Measurements from ENCODE around the gene NOG. TPM values are rescaled to one million over a fixed set of nuclear protein-coding genes. Genes with fewer than 3 reads are reported as not detected.

Gene NOG
- total and polyA plus RNA-seq, 5 donors = 0.14 to 1.1 (median 0.34) TPM

DNA sequence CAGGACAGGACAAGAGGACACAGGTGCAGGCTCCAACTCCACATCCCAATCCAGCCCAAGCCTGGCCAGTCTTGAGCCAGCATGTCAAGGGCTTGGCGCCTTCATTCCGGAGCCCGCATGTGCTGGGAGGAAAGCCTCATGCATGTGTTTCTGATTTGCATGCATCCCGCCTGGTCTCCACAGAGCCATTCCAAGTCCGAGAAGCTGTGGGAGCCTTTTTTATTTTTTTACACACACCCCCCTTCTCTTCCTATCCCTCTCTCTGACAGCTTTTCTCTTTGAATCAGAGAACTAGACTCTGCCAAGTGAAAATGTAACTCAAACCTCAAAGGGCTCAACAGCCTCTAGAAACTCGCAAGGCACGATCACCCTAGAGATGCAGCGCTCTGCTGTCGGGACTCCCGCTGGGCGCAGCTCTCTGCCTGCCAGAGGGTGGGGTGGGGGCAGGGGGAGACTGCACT, 45.1 kb downstream of the NOG start:
- WGBS = 55% methylated on average over 11 of the region's 11 CpGs
- H3K9me3 ChIP-seq (ENCODE audit: control insufficient read depth, low read length) = no peaks in the 10 kb centered on the region

DNA sequence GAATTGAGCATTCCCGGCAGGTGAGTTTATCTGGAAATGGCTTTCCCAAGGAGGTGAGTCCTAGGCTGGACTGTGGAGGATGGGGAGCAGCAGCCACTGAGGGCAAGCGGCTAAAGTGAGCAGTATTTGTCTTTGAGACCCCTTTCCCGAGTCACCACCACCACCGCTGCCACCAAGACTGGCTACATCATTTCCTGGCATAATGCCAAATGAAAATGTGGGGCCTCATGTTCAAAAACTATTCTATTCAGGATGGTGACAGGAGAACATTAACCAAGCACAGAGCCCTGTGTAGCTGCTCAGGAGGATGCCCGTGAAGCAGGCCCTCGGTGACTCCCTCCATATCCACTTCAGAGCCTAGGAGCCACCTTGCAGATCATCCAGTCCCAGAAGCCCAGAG, 46.0 kb downstream of the NOG start:
- intact Hi-C loops (cut with DNase I) = no loop called here
- 71% methylated on average over 6 of the region's 6 CpGs for WGBS
- ATAC-seq (no peak), DNase-seq (no peak)
- H3K9me3 ChIP-seq (ENCODE audit: control insufficient read depth, low read length) = no peaks in the 10 kb centered on the region
- peaks cover 5% of the 10 kb centered on the region for H3K27me3 ChIP-seq (ENCODE audit: control insufficient read depth, insufficient read depth)
- no peak overlapping the region for H3K4me3 ChIP-seq (ENCODE audit: low read length)
- H3K27ac ChIP-seq (ENCODE audit: low read length) = no peak overlapping the region
- H3K4me1 ChIP-seq (ENCODE audit: control insufficient read depth, insufficient read depth, low read length) = no peaks in the 10 kb centered on the region

More for the DNA sequence above, 45.1 kb downstream of the NOG start:
- intact Hi-C loops (cut with DNase I) = no loop called here
- no peak for DNase-seq
- ATAC-seq = no peak
- H3K4me1 ChIP-seq (ENCODE audit: control insufficient read depth, insufficient read depth, low read length) = no peaks in the 10 kb centered on the region
- no peak overlapping the region for H3K27ac ChIP-seq (ENCODE audit: low read length)
- no peak overlapping the region for H3K4me3 ChIP-seq (ENCODE audit: low read length)
- peaks cover 5% of the 10 kb centered on the region for H3K27me3 ChIP-seq (ENCODE audit: control insufficient read depth, insufficient read depth)

DNA sequence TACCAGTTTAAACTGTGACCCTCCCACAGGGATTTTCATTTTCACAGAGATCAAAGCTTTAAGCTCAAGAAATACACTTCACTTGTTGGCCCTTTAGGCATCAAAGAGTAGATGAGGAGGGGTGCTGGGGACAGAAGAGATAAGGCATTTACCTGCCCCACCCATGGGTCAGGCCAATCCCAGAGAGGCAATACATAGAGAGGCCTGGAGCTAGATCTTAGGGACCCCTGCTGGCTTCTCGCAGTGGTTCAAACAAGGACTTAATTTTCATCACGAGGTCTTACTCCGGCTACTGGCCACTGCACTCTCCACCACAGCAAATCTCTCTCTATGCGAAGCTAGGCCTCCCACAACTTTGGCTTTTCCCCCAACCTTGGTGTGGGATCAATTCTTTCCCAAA, 46.6 kb downstream of the NOG start:
- 70% methylated on average over 4 of the region's 4 CpGs for WGBS
- Histone ChIP-seq H3K4me1 (ENCODE audit: control insufficient read depth, insufficient read depth, low read length) (no peaks in the 10 kb centered on the region), H3K9me3 (ENCODE audit: control insufficient read depth, low read length) (no peaks in the 10 kb centered on the region), H3K27ac (ENCODE audit: low read length) (no peak overlapping the region), H3K27me3 (ENCODE audit: control insufficient read depth, insufficient read depth) (peaks cover 5% of the 10 kb centered on the region), H3K4me3 (ENCODE audit: low read length) (no peak overlapping the region)
- no peak for DNase-seq
- intact Hi-C loops (cut with DNase I) = no loop called here
- no peak for ATAC-seq

DNA sequence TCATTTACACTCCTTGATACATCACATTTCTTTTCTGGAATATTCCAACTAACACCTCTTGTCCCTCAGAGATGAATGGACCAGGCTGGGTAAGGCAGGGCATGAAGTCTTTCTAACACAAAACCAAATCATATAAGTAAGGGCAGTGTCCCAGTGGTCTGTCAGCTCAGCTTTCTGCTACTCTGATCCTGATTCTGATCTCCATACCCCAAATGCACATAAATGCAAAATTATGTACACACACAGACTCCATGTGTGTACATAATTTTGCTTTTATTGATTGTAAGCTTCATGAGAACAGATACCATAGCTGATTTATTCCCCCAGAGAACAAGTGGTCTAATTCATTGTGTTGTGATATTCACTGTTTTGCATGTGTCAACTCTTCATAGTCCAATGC, 47.9 kb downstream of the NOG start:
- H3K9me3 ChIP-seq (ENCODE audit: control insufficient read depth, low read length) = no peaks in the 10 kb centered on the region
- ATAC-seq = no peak
- peaks cover 5% of the 10 kb centered on the region for H3K27me3 ChIP-seq (ENCODE audit: control insufficient read depth, insufficient read depth)
- no peaks in the 10 kb centered on the region for H3K4me1 ChIP-seq (ENCODE audit: control insufficient read depth, insufficient read depth, low read length)
- no peak overlapping the region for H3K4me3 ChIP-seq (ENCODE audit: low read length)
- intact Hi-C loops (cut with DNase I) = no loop called here
- no peak for DNase-seq
- no peak overlapping the region for H3K27ac ChIP-seq (ENCODE audit: low read length)

DNA sequence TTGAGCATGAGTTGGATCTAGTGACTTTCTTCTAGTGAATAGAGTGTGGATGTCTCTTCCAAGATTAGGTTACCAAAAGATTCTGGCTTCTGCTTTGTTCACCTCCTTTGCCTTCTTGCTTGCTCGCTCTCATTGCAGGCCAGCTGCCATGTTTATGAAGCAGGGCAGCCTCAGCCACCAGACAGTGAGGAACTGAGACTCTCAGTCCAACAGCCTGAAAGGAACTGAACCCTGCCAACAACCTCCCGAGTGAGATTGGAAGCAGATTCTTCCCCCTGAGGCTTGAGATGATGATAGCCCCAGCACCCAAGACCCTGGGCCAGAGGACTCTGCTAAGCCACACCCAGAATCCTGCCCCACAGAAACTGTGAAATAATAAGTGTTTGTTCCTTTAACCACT, 48.4 kb downstream of the NOG start:
- intact Hi-C loops (cut with DNase I) = no loop called here
- Histone ChIP-seq H3K4me3 (ENCODE audit: low read length) (no peak overlapping the region), H3K9me3 (ENCODE audit: control insufficient read depth, low read length) (no peaks in the 10 kb centered on the region), H3K4me1 (ENCODE audit: control insufficient read depth, insufficient read depth, low read length) (no peaks in the 10 kb centered on the region), H3K27me3 (ENCODE audit: control insufficient read depth, insufficient read depth) (peaks cover 5% of the 10 kb centered on the region), H3K27ac (ENCODE audit: low read length) (no peak overlapping the region)
- no peak for DNase-seq
- 56% methylated on average over 2 of the region's 2 CpGs for WGBS
- ATAC-seq = no peak

DNA sequence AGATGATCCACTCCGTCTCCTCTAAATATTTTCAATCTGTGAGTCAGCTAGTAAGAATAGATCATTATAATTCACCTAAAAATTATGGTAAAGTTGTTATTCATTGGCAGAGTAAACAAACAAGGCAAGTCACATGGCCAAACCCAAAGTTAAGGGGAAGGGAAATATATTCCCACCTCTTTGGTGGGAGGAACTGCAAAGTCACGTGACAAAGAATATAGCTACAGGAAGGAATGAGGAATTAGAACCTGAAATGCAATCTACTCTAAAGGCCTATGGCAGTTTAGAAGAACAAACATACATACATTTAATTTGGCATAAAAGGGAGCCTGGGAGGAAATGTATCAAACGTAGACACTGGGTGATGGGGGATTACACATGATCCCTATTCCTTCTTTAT, 48.9 kb downstream of the NOG start:
- intact Hi-C loops (cut with DNase I) = no loop called here
- no peaks in the 10 kb centered on the region for H3K4me1 ChIP-seq (ENCODE audit: control insufficient read depth, insufficient read depth, low read length)
- no peaks in the 10 kb centered on the region for H3K9me3 ChIP-seq (ENCODE audit: control insufficient read depth, low read length)
- DNase-seq = no peak
- no peak overlapping the region for H3K27ac ChIP-seq (ENCODE audit: low read length)
- 71% methylated on average over 3 of the region's 3 CpGs for WGBS
- no peak for ATAC-seq
- peaks cover 5% of the 10 kb centered on the region for H3K27me3 ChIP-seq (ENCODE audit: control insufficient read depth, insufficient read depth)
- H3K4me3 ChIP-seq (ENCODE audit: low read length) = no peak overlapping the region

Other genes with a start within 250 kb of the NOG start
- 1 to 10 TPM in 2 of 4 donors, under 1 TPM in 2; 0.65 to 1.3 (median 1.0) TPM for gene C17orf67, start 240.2 kb downstream of the NOG start, total RNA-seq
- gene C17orf67, start 240.2 kb downstream of the NOG start, polyA plus RNA-seq = 0.43 TPM
- 1 to 10 TPM; 4.7 to 6.0 (median 5.7) TPM for gene DGKE, start 240.5 kb downstream of the NOG start, total RNA-seq
- gene DGKE, start 240.5 kb downstream of the NOG start, polyA plus RNA-seq = 2.4 TPM